ENCODE measurements around the gene GPRASP2. TPM values are rescaled to one million over a fixed set of nuclear protein-coding genes. Genes with fewer than 3 reads are reported as not detected.

GPRASP2 gene
- total RNA-seq, 1 experiment from 2014 or later = 2.1 TPM

DNA sequence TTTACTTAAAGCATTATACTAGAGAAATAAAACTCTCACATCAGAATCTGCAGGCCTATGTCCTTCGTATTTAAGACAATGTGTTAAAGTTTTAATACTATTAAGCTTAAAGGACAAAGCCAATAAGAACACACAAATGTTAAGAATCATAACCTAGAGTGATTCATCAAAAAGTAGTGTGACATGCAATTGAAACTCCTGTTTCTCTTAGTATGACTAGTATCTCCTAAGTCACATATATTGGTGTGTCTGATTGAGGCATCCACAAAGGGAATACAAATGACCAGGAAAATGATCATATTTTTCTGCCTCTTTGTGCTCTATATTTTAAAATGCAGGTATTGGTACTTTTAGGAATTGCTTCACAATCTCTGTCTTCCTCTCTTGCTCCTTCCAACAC is 32.1 kb downstream of the GPRASP2 start:
- no peaks in the 10 kb centered on the region for H3K9me2 ChIP-seq (ENCODE audit: insufficient read depth)
- H3K79me2 ChIP-seq (ENCODE audit: insufficient read depth, low read length) = no peaks in the 10 kb centered on the region
- CTCF ChIA-PET = no interaction called here
- POLR2A ChIA-PET = no interaction called here
- no peak overlapping the region for H2AFZ ChIP-seq (ENCODE audit: low read depth, low read length, poor library complexity, severe bottlenecking)
- H3K9me3 ChIP-seq (ENCODE audit: control insufficient read depth in 1 of 2, insufficient read depth in 1 of 2, low read depth in 1 of 2, low read length in 2 of 2) = no peaks in the 10 kb centered on the region
- no peaks in the 10 kb centered on the region for H4K20me1 ChIP-seq (ENCODE audit: insufficient read depth)
- no TSS peak for BruUV-seq (replicated peaks)
- no peaks in the 10 kb centered on the region for H3K4me1 ChIP-seq (ENCODE audit: control insufficient read depth in 1 of 2, insufficient read depth in 2 of 2, low read length in 2 of 2)
- RAD21 ChIA-PET (ENCODE audit: low non-redundant PET in 1 of 2, low total read pairs in 2 of 2, uncharacterized antibody in 2 of 2, unreplicated experiment in 2 of 2) = no interaction called here
- TF ChIP-seq EZH2phosphoT487 (IDR thresholded peaks at IDR 0.05; ENCODE audit: borderline replicate concordance) (no peak), ZBTB33 (IDR thresholded peaks at IDR 0.05; ENCODE audit: extremely low read depth, insufficient replicate concordance, low read length) (no peak), JUND (IDR thresholded peaks at IDR 0.05) (no peak), SP1 (IDR thresholded peaks at IDR 0.05; ENCODE audit: low read depth) (no peak), SIN3A (IDR thresholded peaks at IDR 0.05; ENCODE audit: low read depth) (no peak), FOSL1 (IDR thresholded peaks at IDR 0.05; ENCODE audit: low read depth) (no peak), SRF (IDR thresholded peaks at IDR 0.05; ENCODE audit: low read depth) (no peak), CEBPB (IDR thresholded peaks at IDR 0.05; ENCODE audit: low read depth) (no peak), YY1 (IDR thresholded peaks at IDR 0.05; ENCODE audit: extremely low read depth, insufficient replicate concordance, low read depth, low read length) (no peak), CBX3 (IDR thresholded peaks at IDR 0.05; ENCODE audit: low read depth) (no peak), TCF7L2 (IDR thresholded peaks at IDR 0.05; ENCODE audit: borderline replicate concordance, extremely low read depth, insufficient read depth, insufficient read length) (no peak), EGR1 (IDR thresholded peaks at IDR 0.05; ENCODE audit: low read depth) (no peak), ZFX (IDR thresholded peaks at IDR 0.05) (no peak), POLR2A (IDR thresholded peaks at IDR 0.05; ENCODE audit: borderline replicate concordance, extremely low read depth, insufficient read depth, insufficient read length) (no peak), ELF1 (IDR thresholded peaks at IDR 0.05; ENCODE audit: borderline replicate concordance, low read depth) (no peak), ZNF274 (IDR thresholded peaks at IDR 0.05; ENCODE audit: low read depth, low read length) (no peak), POLR2AphosphoS5 (IDR thresholded peaks at IDR 0.05; ENCODE audit: low read depth, low read length) (no peak)
- TF ChIP-seq, protein P1, sequence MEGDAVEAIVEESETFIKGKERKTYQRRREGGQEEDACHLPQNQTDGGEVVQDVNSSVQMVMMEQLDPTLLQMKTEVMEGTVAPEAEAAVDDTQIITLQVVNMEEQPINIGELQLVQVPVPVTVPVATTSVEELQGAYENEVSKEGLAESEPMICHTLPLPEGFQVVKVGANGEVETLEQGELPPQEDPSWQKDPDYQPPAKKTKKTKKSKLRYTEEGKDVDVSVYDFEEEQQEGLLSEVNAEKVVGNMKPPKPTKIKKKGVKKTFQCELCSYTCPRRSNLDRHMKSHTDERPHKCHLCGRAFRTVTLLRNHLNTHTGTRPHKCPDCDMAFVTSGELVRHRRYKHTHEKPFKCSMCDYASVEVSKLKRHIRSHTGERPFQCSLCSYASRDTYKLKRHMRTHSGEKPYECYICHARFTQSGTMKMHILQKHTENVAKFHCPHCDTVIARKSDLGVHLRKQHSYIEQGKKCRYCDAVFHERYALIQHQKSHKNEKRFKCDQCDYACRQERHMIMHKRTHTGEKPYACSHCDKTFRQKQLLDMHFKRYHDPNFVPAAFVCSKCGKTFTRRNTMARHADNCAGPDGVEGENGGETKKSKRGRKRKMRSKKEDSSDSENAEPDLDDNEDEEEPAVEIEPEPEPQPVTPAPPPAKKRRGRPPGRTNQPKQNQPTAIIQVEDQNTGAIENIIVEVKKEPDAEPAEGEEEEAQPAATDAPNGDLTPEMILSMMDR (IDR thresholded peaks at IDR 0.05 in 2 of 3, conservative IDR thresholded peaks at IDR 0.05 in 1 of 3; ENCODE audit: borderline replicate concordance in 1 of 3, insufficient read depth in 1 of 3, low read depth in 2 of 3, low read length in 2 of 3) = no peak
- intact Hi-C loops (cut with micrococcal nuclease) = no loop called here
- DNase-seq (ENCODE audit: low read depth, low spot score) (no peak), ATAC-seq (no peak)
- no peak overlapping the region for H3K4me3 ChIP-seq (replicated peaks in 1 of 2; ENCODE audit: low read depth in 1 of 2, low read length in 2 of 2)
- no peaks in the 10 kb centered on the region for H3K36me3 ChIP-seq (ENCODE audit: control insufficient read depth in 1 of 2, insufficient read depth in 2 of 2, low read length in 2 of 2)
- no peak overlapping the region for H3K4me2 ChIP-seq (ENCODE audit: low read length)
- H3K9ac ChIP-seq (ENCODE audit: low read length) = no peak overlapping the region
- H3K27me3 ChIP-seq (ENCODE audit: insufficient read depth, low read length) = no peaks in the 10 kb centered on the region
- no peak overlapping the region for H3K27ac ChIP-seq (ENCODE audit: low read depth, low read length)
